Dermis blood vessel endothelial cell (primary cell): ENCODE data around the gene LSM7. TPM values are rescaled to one million over a fixed set of nuclear protein-coding genes. Genes with fewer than 3 reads are reported as not detected.

ENCODE experiments used
- DNase-seq: peaks from one replicate; pipeline ENCODE4 v3.0.0; 2010
- total RNA-seq: library from RNA; depleted of rRNA; stranded (reverse); fragments of >200 nt; gene quantifications from 2 replicates; pipeline ENCODE4 v1.2.3, GENCODE V29; 2014

LSM7 gene
- total RNA-seq, 1 donor from 2014 or later, result 166 TPM

- DNase-seq, result no peak
Measured at GRCh38 chr19:2338055-2338615, 9.7 kb upstream of the LSM7 start.

GRCh38 chr19:2337329-2337707 is 8.9 kb upstream of the LSM7 start:
- peak; percentile 21 for DNase-seq

- DNase-seq, result no peak
Measured at GRCh38 chr19:2336528-2337328, 8.3 kb upstream of the LSM7 start.

GRCh38 chr19:2335848-2336247 is 7.5 kb upstream of the LSM7 start:
- DNase-seq, result no peak

GRCh38 chr19:2334986-2335846 is 6.8 kb upstream of the LSM7 start:
- no peak for DNase-seq

- DNase-seq, result no peak
Measured at GRCh38 chr19:2334426-2334825, 6.0 kb upstream of the LSM7 start.

- no peak for DNase-seq
Measured at GRCh38 chr19:2333807-2334211, 5.4 kb upstream of the LSM7 start.

- DNase-seq, result no peak
Measured at GRCh38 chr19:2333027-2333806, 4.8 kb upstream of the LSM7 start.

- DNase-seq, result no peak
Measured at GRCh38 chr19:2332341-2333026, 4.1 kb upstream of the LSM7 start.

GRCh38 chr19:2331601-2332246 is 3.3 kb upstream of the LSM7 start:
- DNase-seq, result no peak

- DNase-seq, result no peak
Measured at GRCh38 chr19:2330632-2331284, 2.4 kb upstream of the LSM7 start.

- DNase-seq, result no peak
Measured at GRCh38 chr19:2330255-2330631, 1.9 kb upstream of the LSM7 start.

- DNase-seq, result no peak
Measured at GRCh38 chr19:2329501-2329916, 1.1 kb upstream of the LSM7 start.

GRCh38 chr19:2329149-2329478 is 728 bp upstream of the LSM7 start:
- no peak for DNase-seq

- peak; percentile 90 for DNase-seq
Measured at GRCh38 chr19:2327773-2328400, 499 bp downstream of the LSM7 start.

GRCh38 chr19:2326699-2327360 is 1.6 kb downstream of the LSM7 start:
- no peak for DNase-seq

GRCh38 chr19:2325281-2326046 is 2.9 kb downstream of the LSM7 start:
- DNase-seq, result peak; percentile 45

GRCh38 chr19:2324220-2324948 is 4.0 kb downstream of the LSM7 start:
- DNase-seq, result no peak

GRCh38 chr19:2323707-2324106 is 4.7 kb downstream of the LSM7 start:
- no peak for DNase-seq
